GM12801 (cell line): ENCODE results near the gene UAP1L1.

Experiments used
- TF ChIP-seq, protein P1 (sequence below): IDR thresholded peaks from one replicate; pipeline ENCODE4 v1.5.1; 2011; ENCODE audit warnings: control low read depth; ENCODE audit not compliant: insufficient read length; ENCODE audit errors: extremely low read depth

Gene UAP1L1

DNA sequence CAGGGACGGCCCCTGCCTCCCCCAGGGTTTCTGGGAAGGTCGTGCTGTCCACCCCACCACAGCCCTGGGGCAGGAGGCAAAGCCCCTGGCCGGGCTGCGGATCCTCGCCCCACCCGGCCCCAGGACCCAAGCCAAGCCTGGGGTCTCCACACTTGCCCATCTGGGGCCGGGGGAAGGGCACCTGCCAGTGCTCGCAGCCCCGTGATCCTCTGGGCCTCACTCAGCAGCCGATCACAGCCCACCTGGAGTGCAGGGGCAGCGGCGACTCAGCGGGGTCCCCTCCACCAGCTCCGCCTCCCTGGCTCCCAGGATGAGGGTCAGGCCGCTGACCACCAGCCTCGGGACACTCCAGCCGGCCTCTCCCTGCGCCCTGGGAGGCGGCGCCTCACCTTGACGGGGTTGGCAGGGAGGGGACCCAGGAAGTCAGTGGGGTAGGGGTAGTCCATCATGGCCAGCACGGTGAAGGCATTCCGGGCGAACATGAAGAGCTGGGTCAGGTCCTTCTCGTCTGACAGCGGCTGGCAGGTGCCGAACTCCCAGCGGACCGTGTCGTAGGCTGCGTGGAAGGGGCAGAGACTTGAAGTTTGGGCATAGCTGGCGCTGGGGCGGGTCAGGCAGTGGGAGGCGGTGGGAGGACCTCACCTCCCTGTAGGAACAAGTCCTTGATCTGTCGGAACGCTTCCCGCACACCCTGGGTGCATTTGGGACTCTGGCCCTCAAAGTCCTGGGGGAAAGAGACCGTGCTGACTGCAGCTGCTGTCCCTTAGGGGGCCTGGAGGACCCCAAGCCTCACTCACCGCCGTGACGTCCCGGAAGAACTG is 35.5 kb downstream of the UAP1L1 start:
- TF ChIP-seq, protein P1, sequence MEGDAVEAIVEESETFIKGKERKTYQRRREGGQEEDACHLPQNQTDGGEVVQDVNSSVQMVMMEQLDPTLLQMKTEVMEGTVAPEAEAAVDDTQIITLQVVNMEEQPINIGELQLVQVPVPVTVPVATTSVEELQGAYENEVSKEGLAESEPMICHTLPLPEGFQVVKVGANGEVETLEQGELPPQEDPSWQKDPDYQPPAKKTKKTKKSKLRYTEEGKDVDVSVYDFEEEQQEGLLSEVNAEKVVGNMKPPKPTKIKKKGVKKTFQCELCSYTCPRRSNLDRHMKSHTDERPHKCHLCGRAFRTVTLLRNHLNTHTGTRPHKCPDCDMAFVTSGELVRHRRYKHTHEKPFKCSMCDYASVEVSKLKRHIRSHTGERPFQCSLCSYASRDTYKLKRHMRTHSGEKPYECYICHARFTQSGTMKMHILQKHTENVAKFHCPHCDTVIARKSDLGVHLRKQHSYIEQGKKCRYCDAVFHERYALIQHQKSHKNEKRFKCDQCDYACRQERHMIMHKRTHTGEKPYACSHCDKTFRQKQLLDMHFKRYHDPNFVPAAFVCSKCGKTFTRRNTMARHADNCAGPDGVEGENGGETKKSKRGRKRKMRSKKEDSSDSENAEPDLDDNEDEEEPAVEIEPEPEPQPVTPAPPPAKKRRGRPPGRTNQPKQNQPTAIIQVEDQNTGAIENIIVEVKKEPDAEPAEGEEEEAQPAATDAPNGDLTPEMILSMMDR = no peak

DNA sequence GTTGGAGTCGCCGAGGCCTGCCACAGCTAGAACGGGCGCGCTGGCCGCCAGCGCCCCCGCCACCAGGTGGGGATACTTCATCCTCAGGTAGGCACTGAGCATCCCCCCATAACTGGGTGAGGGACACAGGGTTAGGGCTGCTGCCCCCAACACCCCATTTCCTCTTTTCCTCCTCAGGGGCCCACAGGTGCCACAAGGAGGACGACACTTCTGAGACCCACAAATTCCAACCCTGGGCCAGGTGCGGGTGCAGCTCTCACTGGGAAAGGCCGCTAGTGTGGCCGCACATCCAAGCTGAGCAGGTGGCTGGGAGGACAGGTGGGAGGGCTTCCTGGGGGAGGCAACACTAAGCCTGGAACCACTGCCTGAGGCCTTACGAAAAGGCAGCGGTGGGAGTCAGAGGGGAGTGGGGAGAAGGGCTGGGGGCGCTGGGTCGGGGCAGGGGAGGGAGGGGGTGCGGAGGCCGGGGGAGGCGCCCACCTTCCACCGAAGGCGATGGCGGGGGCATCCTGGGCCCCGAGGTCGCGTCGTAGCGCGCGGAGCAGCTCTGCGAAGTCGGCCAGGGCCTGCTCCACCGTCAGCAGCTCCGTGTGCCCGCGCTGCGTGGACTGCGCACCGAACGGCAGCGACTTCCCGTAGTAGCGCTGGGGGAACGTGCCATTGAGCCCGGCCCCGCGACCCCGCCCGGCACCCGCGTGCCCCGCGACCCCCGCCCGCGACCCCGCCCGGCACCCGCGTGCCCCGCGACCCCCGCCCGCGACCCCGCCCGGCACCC is 36.3 kb downstream of the UAP1L1 start:
- TF ChIP-seq, protein P1 = no peak

DNA sequence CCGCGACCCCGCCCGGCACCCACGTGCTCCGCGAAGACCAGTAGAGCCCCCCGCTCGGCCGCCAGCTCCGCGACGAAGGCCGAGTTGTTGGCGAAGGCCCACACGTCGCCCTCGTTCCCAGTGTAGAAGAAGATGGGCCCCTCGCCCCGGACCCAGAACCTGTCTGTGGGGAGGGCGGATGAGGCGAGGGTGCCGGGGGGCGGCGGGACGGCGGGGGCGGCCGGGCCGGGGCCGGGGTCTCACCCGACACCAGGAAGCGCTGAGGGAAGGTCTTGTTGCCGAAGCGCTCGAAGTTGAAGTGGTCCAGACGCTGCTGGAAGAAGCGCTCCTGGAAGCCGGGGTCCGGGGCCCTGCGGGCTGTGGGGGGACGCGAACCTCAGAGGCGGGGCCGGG is 36.9 kb downstream of the UAP1L1 start:
- TF ChIP-seq, protein P1 = no peak

DNA sequence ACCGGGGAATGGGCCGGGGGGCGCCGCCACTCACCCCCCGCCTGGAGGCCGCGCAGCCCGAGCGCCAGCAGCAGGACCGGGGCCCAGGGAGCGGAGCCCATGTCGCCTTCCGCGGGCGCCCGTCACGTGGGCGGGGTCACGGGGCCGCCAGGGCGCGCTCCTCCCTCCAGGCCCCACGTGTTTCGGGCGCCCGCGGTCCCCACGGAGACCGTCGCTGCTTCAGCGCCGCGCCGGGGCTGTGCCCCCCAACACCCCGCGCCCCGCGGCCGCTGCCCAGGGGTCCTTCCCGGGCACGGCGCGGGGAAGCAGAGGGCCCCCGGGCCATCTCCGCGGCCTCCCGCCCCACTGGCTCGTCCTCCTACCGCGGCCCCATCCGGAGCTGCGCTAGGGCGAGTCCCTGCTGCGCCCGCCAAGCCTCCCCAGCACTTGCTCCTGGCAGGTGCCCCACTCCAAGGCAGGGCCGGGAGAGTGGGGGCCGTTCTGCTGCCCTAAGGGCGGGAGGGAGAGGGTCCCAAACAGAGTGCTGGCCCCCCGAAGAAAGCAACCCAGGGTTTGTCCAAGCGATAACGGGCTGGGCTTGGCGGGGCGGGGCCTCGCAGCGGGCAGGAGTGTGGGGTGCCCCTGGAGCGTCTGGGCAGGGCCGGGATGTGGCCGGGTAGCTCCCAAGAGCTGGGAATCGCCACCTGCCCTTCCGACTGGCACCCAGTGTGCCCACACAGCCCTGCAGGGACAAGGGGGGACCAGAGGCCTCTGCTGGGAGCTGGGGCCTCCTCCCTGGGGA is 37.5 kb downstream of the UAP1L1 start, which contains the start of gene DPP7:
TSS of gene DPP7 (minus strand) at position 121 of the 781 bp plus-strand sequence. CDS start at position 101, 20 bp downstream.
- TF ChIP-seq, protein P1 = no peak

DNA sequence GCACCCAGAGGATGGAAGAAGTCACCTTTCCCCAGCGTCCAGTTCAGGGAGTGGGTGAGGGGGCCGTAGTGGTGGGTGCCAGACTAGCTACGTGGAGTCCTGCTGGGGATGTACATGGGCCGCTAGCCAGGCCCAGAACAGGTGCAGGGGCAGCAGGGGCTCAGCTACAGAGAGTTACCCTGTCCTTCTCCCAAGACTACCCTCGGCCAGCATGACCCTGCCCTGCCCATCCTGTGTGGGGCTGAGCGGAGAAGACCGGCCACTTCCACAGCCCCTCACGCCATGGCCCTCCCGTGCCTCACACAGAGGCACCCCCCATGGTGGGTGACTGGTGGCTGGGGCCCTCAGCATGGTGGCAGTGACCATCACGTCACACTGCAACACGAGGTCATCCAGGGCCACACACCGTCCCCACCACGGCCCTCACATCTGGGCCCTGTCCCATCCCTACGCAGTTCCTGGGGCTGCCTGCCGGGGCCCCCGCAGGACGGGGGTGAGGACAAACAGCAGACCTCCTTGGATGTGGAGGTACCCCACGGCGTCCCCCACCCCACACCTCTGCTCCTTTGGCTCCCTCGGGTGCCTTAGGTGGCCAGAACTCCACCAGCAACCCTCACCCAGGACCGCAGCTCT is 38.2 kb downstream of the UAP1L1 start:
- TF ChIP-seq, protein P1 = no peak

DNA sequence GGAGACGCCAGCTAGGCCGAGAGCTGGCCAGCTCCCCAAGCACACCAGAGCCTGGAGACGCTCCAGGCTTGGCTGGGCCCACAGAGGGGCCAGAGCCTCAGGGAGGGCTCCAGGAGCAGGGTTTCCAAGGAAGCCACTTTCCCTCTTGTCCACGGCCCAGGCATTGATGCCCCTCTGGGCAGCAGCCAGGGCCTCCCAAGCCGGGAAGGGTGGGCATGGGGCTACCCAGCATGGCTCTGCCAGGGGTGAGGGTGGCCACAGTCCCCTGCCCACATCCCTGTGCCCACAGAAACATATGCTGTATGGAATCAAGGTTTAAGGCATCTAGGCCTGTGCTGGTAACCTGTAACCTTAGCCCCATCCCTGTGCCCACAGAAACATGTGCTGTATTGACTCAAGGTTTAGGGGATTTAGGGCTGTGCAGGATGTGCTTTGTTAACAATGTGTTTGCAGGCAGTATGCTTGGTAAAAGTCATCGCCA is 38.8 kb downstream of the UAP1L1 start:
- TF ChIP-seq, protein P1 = no peak

DNA sequence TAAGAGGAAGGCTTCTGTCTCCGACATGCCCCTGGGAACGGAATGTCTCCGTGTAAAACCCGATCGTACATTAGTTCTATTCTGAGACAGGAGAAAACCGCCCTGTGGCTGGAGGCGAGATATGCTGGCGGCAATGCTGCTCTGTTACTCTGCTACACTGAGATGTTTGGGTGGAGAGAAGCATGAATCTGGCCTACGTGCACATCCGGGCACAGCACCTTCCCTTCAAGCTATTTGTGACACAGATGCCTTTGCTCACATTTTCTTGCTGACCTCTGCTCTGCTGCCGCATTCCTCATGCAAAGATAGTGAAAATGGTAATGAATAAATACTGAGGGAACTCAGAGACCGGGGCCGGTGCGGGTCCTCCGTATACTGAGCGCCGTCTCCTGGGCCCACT is 39.4 kb downstream of the UAP1L1 start:
- TF ChIP-seq, protein P1 = no peak
